ENCODE results near the gene ITGA8.

The ITGA8 gene

GRCh38 chr10:15730341-15730740 is 10.6 kb upstream of the ITGA8 start:
- DNase-seq = no peak

GRCh38 chr10:15729890-15730289 is 10.2 kb upstream of the ITGA8 start:
- DNase-seq = no peak

- DNase-seq = no peak
These were observed 6.3 kb upstream of the ITGA8 start for GRCh38 chr10:15726042-15726441.

GRCh38 chr10:15725603-15726002 is 5.9 kb upstream of the ITGA8 start:
- DNase-seq = no peak

- DNase-seq = no peak
These were observed 5.0 kb upstream of the ITGA8 start for GRCh38 chr10:15724683-15725082.

- no peak for DNase-seq
These were observed 4.1 kb upstream of the ITGA8 start for GRCh38 chr10:15723803-15724202.

- no peak for DNase-seq
These were observed 1.0 kb upstream of the ITGA8 start for GRCh38 chr10:15720635-15721287.

GRCh38 chr10:15719049-15719898 is 448 bp downstream of the ITGA8 start:
- DNase-seq = no peak

GRCh38 chr10:15718694-15719048 is 1.1 kb downstream of the ITGA8 start:
- DNase-seq = no peak

- no peak for DNase-seq
These were observed 4.0 kb downstream of the ITGA8 start for GRCh38 chr10:15715619-15716227.

GRCh38 chr10:15714847-15715246 is 4.9 kb downstream of the ITGA8 start:
- DNase-seq = no peak

GRCh38 chr10:15712883-15713282 is 6.8 kb downstream of the ITGA8 start:
- no peak for DNase-seq

GRCh38 chr10:15710455-15710854 is 9.3 kb downstream of the ITGA8 start:
- no peak for DNase-seq

GRCh38 chr10:15705298-15705697 is 14.4 kb downstream of the ITGA8 start:
- no peak for DNase-seq

- no peak for DNase-seq
These were observed 15.1 kb downstream of the ITGA8 start for GRCh38 chr10:15704581-15704968.

- no peak for DNase-seq
These were observed 15.7 kb downstream of the ITGA8 start for GRCh38 chr10:15703944-15704580.

GRCh38 chr10:15703151-15703880 is 16.4 kb downstream of the ITGA8 start:
- DNase-seq = no peak

GRCh38 chr10:15700078-15700674 is 19.5 kb downstream of the ITGA8 start:
- DNase-seq = no peak

- no peak for DNase-seq
These were observed 23.9 kb downstream of the ITGA8 start for GRCh38 chr10:15695852-15696251.

GRCh38 chr10:15690031-15690430 is 29.7 kb downstream of the ITGA8 start:
- DNase-seq = no peak

GRCh38 chr10:15684768-15685167 is 35.0 kb downstream of the ITGA8 start:
- no peak for DNase-seq

GRCh38 chr10:15681076-15681475 is 38.6 kb downstream of the ITGA8 start:
- no peak for DNase-seq

- no peak for DNase-seq
These were observed 40.9 kb downstream of the ITGA8 start for GRCh38 chr10:15678851-15679250.

Data from stimulated activated CD4-positive, alpha-beta T cell treated with anti-CD3 and anti-CD28 coated beads, Interleukin-12 subunit alpha, Interleukin-12 subunit beta, amount 100 ng/mL, for 4 hours (primary cell).